Right cardiac atrium (tissue), 5 donors: Measurements from ENCODE around the gene HBEGF. TPM values are rescaled to one million over a fixed set of nuclear protein-coding genes. Genes with fewer than 3 reads are reported as not detected.
A peak's percentile ranks its signal among the peaks of the same experiment; 100 is the strongest.
"Not testable (repeated sequence)": the region's sequence is repeated elsewhere in the genome, so short reads cannot be mapped to it uniquely, and the experiment has no call there.

Source experiments
- ATAC-seq, 2 donors: fragments of 200-7000 bp; cut with Tn5 transposase; one replicate each; pipeline versions ENCODE4 v1.8.0 to v1.9.1; 2020; ENCODE audit warnings: moderate library complexity in 2 of 2, mild to moderate bottlenecking in 1 of 2
- DNase-seq, 3 donors: peaks; one replicate each; pipeline ENCODE4 v3.0.0-alpha.2; 2020
- H3K27ac ChIP-seq: one replicate; pipeline ENCODE4 v1.5.1; 2013; ENCODE audit warnings: mild to moderate bottlenecking, low read length, control low read depth, moderate library complexity
- H3K27me3 ChIP-seq: one replicate; pipeline ENCODE4 v1.6.1; 2013; ENCODE audit not compliant: control insufficient read depth, insufficient read depth
- H3K4me1 ChIP-seq: one replicate; pipeline ENCODE4 v1.6.1; 2013; ENCODE audit warnings: low read length; ENCODE audit not compliant: control insufficient read depth, insufficient read depth
- H3K4me3 ChIP-seq: one replicate; pipeline ENCODE4 v1.5.1; 2013; ENCODE audit warnings: low read length, control low read depth
- H3K9me3 ChIP-seq: one replicate; pipeline ENCODE4 v1.6.1; 2013; ENCODE audit warnings: low read length; ENCODE audit not compliant: control insufficient read depth
- WGBS: extraction: QIAGEN DNeasy Blood & Tissue Kit; methylation state at CpG from one replicate; pipeline ENCODE4 v1.1.7; 2013; 5-methylcytosine and 5-hydroxymethylcytosine counted together
- intact Hi-C, 4 donors: fragments of 100-400 bp; cut with DNase I; formaldehyde crosslinking; loops; one replicate each; pipeline versions ENCODE4 v1.11.0 to v1.14.0; 2022 to 2023
- polyA plus RNA-seq: library from polyadenylated mRNA; stranded (reverse); fragments of 200-250 nt; gene quantifications from one replicate; pipeline ENCODE4 v1.2.3, GENCODE V29; 2013
- total RNA-seq, 4 donors: library from RNA; stranded (reverse); fragmentation: NEBNext Ultra II Directional; extraction: Animal tissue kit (Norgen Biotek cat#: 25700); gene quantifications; one replicate each; pipeline ENCODE4 v1.2.1, GENCODE V29; 2021
- donor health status: healthy with polysubstance abuse.
- donor health status: DM: no; HTN: yes; CAD: no.
- donor health status: DM: no; HTN: no; CAD: no.
- donor health status: DM: no; HTN: yes; CAD: no; lungs with severe emphysema.
- donor health status: DM: yes; HTN: yes; CAD: no.

Gene HBEGF
- total and polyA plus RNA-seq, 5 donors = 17.6 to 31.0 (median 20.8) TPM

GRCh38 chr5:140347360-140347759 lies 957 bp upstream of the HBEGF start:
- peak; percentile 22 to 26 for ATAC-seq
- Histone ChIP-seq H3K4me1 (peaks cover 12% of the 10 kb centered on the region), H3K27ac (peak overlapping the region; percentile 57), H3K4me3 (peak overlapping the region; percentile 80), H3K9me3 (no peaks in the 10 kb centered on the region), H3K27me3 (no peaks in the 10 kb centered on the region)
- intact Hi-C loops = loop anchor here in 3 of 4 donors (5.0 to 10.0 kb wide), 3 partner anchors 105 to 173 kb away; partner anchors contain the start of gene CYSTM1 (in 2 of the 3)
- DNase-seq = no peak
- 13% methylated on average over 2 of the region's 2 CpGs for WGBS

- DNase-seq = peak; percentile 76 to 92 (median 90)
- peak; percentile 59 to 72 for ATAC-seq
- 2% methylated on average over 35 of the region's 35 CpGs for WGBS
- Histone ChIP-seq H3K4me3 (peak overlapping the region; percentile 80), H3K4me1 (peaks cover 19% of the 10 kb centered on the region), H3K9me3 (no peaks in the 10 kb centered on the region), H3K27me3 (no peaks in the 10 kb centered on the region), H3K27ac (peak overlapping the region; percentile 94)
- intact Hi-C loops = loop anchor here in 3 of 4 donors (5.0 to 10.0 kb wide), 3 partner anchors 104 to 171 kb away; partner anchors contain the start of gene CYSTM1 (in 2 of the 3)
Observed at GRCh38 chr5:140345919-140346347, 470 bp downstream of the HBEGF start.

- no peak for DNase-seq
- intact Hi-C loops = loop anchor here in 3 of 4 donors (5.0 to 10.0 kb wide), 5 partner anchors 43 to 170 kb away; partner anchors contain the start of genes CYSTM1 (in 2 of the 3) and PFDN1 (in 1 of the 3)
- H3K4me1 ChIP-seq = peaks cover 19% of the 10 kb centered on the region
- no peaks in the 10 kb centered on the region for H3K9me3 ChIP-seq
- no peak for ATAC-seq
- H3K4me3 ChIP-seq = peak overlapping the region; percentile 80
- 53% methylated on average over 4 of the region's 4 CpGs for WGBS
- H3K27ac ChIP-seq = peak overlapping the region; percentile 56
- no peaks in the 10 kb centered on the region for H3K27me3 ChIP-seq
Observed at GRCh38 chr5:140344683-140345423, 1.6 kb downstream of the HBEGF start.

GRCh38 chr5:140343849-140344248 lies 2.6 kb downstream of the HBEGF start:
- peaks cover 20% of the 10 kb centered on the region for H3K4me1 ChIP-seq
- H3K9me3 ChIP-seq, H3K4me3 ChIP-seq, DNase-seq, H3K27ac ChIP-seq, ATAC-seq, H3K27me3 ChIP-seq: not testable (repeated sequence)
- intact Hi-C loops = loop anchor here in 1 of 4 donors (5.0 to 10.0 kb wide), 3 partner anchors 42 to 169 kb away; partner anchors contain the start of genes CYSTM1 and PFDN1
- 92% methylated on average over 8 of the region's 8 CpGs for WGBS

- ATAC-seq = no peak
- 56% methylated on average over 1 of the region's 1 CpG for WGBS
- Histone ChIP-seq H3K4me3 (no peak overlapping the region), H3K27ac (peak overlapping the region; percentile 65), H3K9me3 (no peaks in the 10 kb centered on the region), H3K4me1 (peaks cover 17% of the 10 kb centered on the region), H3K27me3 (no peaks in the 10 kb centered on the region)
- intact Hi-C loops = loop anchor here in 1 of 4 donors (5.0 to 10.0 kb wide), 3 partner anchors 41 to 168 kb away; partner anchors contain the start of genes CYSTM1 and PFDN1
- no peak for DNase-seq
Observed at GRCh38 chr5:140342896-140343295, 3.5 kb downstream of the HBEGF start.

- no peak for ATAC-seq
- H3K4me3 ChIP-seq = no peak overlapping the region
- no peak for DNase-seq
- peaks cover 18% of the 10 kb centered on the region for H3K4me1 ChIP-seq
- H3K27me3 ChIP-seq = no peaks in the 10 kb centered on the region
- intact Hi-C loops = loop anchor here in 1 of 4 donors (5.0 to 10.0 kb wide), 3 partner anchors 40 to 167 kb away; partner anchors contain the start of genes CYSTM1 and PFDN1
- H3K9me3 ChIP-seq = no peaks in the 10 kb centered on the region
- H3K27ac ChIP-seq = peak overlapping the region; percentile 82
- 54% methylated on average over 6 of the region's 6 CpGs for WGBS
Observed at GRCh38 chr5:140342287-140342686, 4.1 kb downstream of the HBEGF start.

- 51% methylated on average over 5 of the region's 5 CpGs for WGBS
- H3K27ac ChIP-seq = peak overlapping the region; percentile 82
- H3K4me1 ChIP-seq = peaks cover 19% of the 10 kb centered on the region
- H3K4me3 ChIP-seq = no peak overlapping the region
- intact Hi-C loops = loop anchor here in 1 of 4 donors (5.0 to 10.0 kb wide), 3 partner anchors 39 to 167 kb away; partner anchors contain the start of genes CYSTM1 and PFDN1
- no peaks in the 10 kb centered on the region for H3K9me3 ChIP-seq
- ATAC-seq = peak; percentile 49 to 68
- DNase-seq = peak; percentile 56 to 81 (median 76)
- H3K27me3 ChIP-seq = no peaks in the 10 kb centered on the region
Observed at GRCh38 chr5:140341591-140341990, 4.8 kb downstream of the HBEGF start.

- intact Hi-C loops = loop anchor here in 1 of 4 donors (5.0 to 10.0 kb wide), 3 partner anchors 38 to 166 kb away; partner anchors contain the start of genes CYSTM1 and PFDN1
- ATAC-seq = no peak
- Histone ChIP-seq H3K27me3 (no peaks in the 10 kb centered on the region), H3K27ac (peak overlapping the region; percentile 33), H3K4me3 (no peak overlapping the region), H3K9me3 (no peaks in the 10 kb centered on the region), H3K4me1 (peaks cover 23% of the 10 kb centered on the region)
- no peak for DNase-seq
Observed at GRCh38 chr5:140340605-140341121, 5.7 kb downstream of the HBEGF start.

GRCh38 chr5:140339636-140340035 lies 6.8 kb downstream of the HBEGF start:
- no peak overlapping the region for H3K27ac ChIP-seq
- no peak for ATAC-seq
- intact Hi-C loops = loop anchor here in 1 of 4 donors (5.0 to 10.0 kb wide), 3 partner anchors 37 to 165 kb away; partner anchors contain the start of genes CYSTM1 and PFDN1
- H3K4me3 ChIP-seq = no peak overlapping the region
- H3K27me3 ChIP-seq = no peaks in the 10 kb centered on the region
- no peaks in the 10 kb centered on the region for H3K9me3 ChIP-seq
- peaks cover 25% of the 10 kb centered on the region for H3K4me1 ChIP-seq
- WGBS = 76% methylated on average over 4 of the region's 4 CpGs
- DNase-seq = no peak

- WGBS = 91% methylated on average over 2 of the region's 2 CpGs
- intact Hi-C loops = no loop called here
- Histone ChIP-seq H3K27me3 (no peaks in the 10 kb centered on the region), H3K4me3 (no peak overlapping the region), H3K4me1 (peaks cover 23% of the 10 kb centered on the region), H3K27ac (peak overlapping the region; percentile 36), H3K9me3 (no peaks in the 10 kb centered on the region)
- no peak for ATAC-seq
- no peak for DNase-seq
Observed at GRCh38 chr5:140338908-140339307, 7.5 kb downstream of the HBEGF start.

GRCh38 chr5:140338336-140338735 lies 8.1 kb downstream of the HBEGF start:
- Histone ChIP-seq H3K9me3 (no peaks in the 10 kb centered on the region), H3K27ac (peak overlapping the region; percentile 36), H3K4me3 (no peak overlapping the region), H3K4me1 (peaks cover 23% of the 10 kb centered on the region), H3K27me3 (no peaks in the 10 kb centered on the region)
- DNase-seq = no peak
- WGBS = 75% methylated on average over 3 of the region's 3 CpGs
- intact Hi-C loops = no loop called here
- no peak for ATAC-seq
